Transverse colon (tissue), 4 donors: ENCODE data around the gene CHADL.

Experiments
- EP300 ChIP-seq: sonication (generic); formaldehyde crosslinking; IDR thresholded peaks from one replicate; pipeline ENCODE4 v1.6.1; 2017; ENCODE audit warnings: antibody characterized with exemption, low read depth
- POLR2A ChIP-seq: fragments of 450-650 bp; IDR thresholded peaks from one replicate; pipeline ENCODE4 v1.6.1; 2016; ENCODE audit warnings: antibody characterized with exemption, mild to moderate bottlenecking, moderate library complexity
- POLR2AphosphoS5 ChIP-seq, 3 donors: sonication (generic); formaldehyde crosslinking; IDR thresholded peaks; one replicate each; pipeline ENCODE4 v1.6.1; 2016; ENCODE audit warnings: antibody characterized with exemption in 3 of 3
- TF ChIP-seq, protein P1 (sequence below), 5 experiments: fragments of 200-600 bp in 3 of 5; fragments of 450-650 bp in 2 of 5; sonication (generic) in 3 of 5; IDR thresholded peaks; 1 replicate in 2 of 5; 2 replicates in 3 of 5; pipeline ENCODE4 v1.5.1; 2016 to 2017; ENCODE audit warnings: antibody characterized with exemption in 5 of 5, inconsistent platforms in 3 of 5, mild to moderate bottlenecking in 2 of 5, moderate library complexity in 1 of 5

DNA sequence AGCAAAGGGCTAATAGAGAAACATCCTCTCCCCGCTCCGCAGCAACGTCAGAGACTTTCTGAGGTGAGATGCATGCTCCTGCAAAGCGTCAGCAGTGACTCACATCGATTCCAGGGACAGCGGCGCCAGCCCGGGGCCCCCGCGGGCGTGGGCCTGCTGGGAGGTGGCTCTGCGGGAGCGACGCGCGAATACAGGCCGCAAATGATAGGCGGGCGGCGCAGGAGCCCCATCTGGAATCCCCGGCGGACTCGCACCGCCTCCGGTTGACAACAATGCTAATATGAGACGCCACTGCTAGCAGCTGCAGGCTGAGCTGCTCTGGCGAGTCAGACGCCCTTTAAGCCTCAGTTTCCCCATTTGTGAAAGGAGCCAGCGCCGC lies 44.7 kb upstream of the CHADL start:
- TF ChIP-seq, protein P1, sequence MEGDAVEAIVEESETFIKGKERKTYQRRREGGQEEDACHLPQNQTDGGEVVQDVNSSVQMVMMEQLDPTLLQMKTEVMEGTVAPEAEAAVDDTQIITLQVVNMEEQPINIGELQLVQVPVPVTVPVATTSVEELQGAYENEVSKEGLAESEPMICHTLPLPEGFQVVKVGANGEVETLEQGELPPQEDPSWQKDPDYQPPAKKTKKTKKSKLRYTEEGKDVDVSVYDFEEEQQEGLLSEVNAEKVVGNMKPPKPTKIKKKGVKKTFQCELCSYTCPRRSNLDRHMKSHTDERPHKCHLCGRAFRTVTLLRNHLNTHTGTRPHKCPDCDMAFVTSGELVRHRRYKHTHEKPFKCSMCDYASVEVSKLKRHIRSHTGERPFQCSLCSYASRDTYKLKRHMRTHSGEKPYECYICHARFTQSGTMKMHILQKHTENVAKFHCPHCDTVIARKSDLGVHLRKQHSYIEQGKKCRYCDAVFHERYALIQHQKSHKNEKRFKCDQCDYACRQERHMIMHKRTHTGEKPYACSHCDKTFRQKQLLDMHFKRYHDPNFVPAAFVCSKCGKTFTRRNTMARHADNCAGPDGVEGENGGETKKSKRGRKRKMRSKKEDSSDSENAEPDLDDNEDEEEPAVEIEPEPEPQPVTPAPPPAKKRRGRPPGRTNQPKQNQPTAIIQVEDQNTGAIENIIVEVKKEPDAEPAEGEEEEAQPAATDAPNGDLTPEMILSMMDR (IDR thresholded peaks at IDR 0.05), result no peak
- TF ChIP-seq POLR2A, result no peak
- peak in 1 of 3 donors; percentile 30 for TF ChIP-seq POLR2AphosphoS5 (IDR thresholded peaks at IDR 0.05)
- no peak for TF ChIP-seq EP300
